ENCODE data around the gene CLEC14A. TPM values are rescaled to one million over a fixed set of nuclear protein-coding genes. Genes with fewer than 3 reads are reported as not detected.

Gene CLEC14A
- total and polyA plus RNA-seq, 7 experiments from 2014 or later: not detected

GRCh38 chr14:38233218-38233617, 22.7 kb downstream of the CLEC14A start:
- no peaks in the 10 kb centered on the region for H3K4me1 ChIP-seq (ENCODE audit: control insufficient read depth in 2 of 2, insufficient read depth in 2 of 2, low read length in 2 of 2)
- H3K27me3 ChIP-seq (ENCODE audit: control insufficient read depth in 2 of 2, insufficient read depth in 2 of 2, low read length in 2 of 2): no peaks in the 10 kb centered on the region
- H3K9me3 ChIP-seq (ENCODE audit: control insufficient read depth in 2 of 3, low read length in 3 of 3): no peaks in the 10 kb centered on the region
- no peak overlapping the region for H3K27ac Mint-ChIP-seq
- H3K4me3 ChIP-seq (ENCODE audit: low read length): no peak overlapping the region
- intact Hi-C loops (cut with micrococcal nuclease): no loop called here
- H3K36me3 ChIP-seq (ENCODE audit: control insufficient read depth in 2 of 3, insufficient read depth in 3 of 3, low read length in 3 of 3): no peaks in the 10 kb centered on the region
- no peaks in the 10 kb centered on the region for H3K36me3 Mint-ChIP-seq
- DNase-seq (no peak), ATAC-seq (no peak)
- no peaks in the 10 kb centered on the region for H3K4me1 Mint-ChIP-seq
- ChIA-PET CTCF (interaction anchor here (0.6 kb wide), 1 partner anchor 471 kb away, joined by 3 read pairs; no protein-coding TSS in a partner anchor), POLR2A (no interaction called here)
- H3K9me3 Mint-ChIP-seq: peaks cover 0 to 3% (median 0%) of the 10 kb centered on the region in 11 donors
- H3K27me3 Mint-ChIP-seq: peaks cover 0 to 7% (median 0%) of the 10 kb centered on the region in 5 donors
- H3K4me3 Mint-ChIP-seq: no peak overlapping the region
- H3K27ac ChIP-seq (ENCODE audit: low read depth, low read length): no peak overlapping the region

GRCh38 chr14:38226366-38226765, 29.5 kb downstream of the CLEC14A start:
- Histone ChIP-seq H3K4me1 (ENCODE audit: control insufficient read depth in 2 of 2, insufficient read depth in 2 of 2, low read length in 2 of 2) (no peaks in the 10 kb centered on the region), H3K36me3 (ENCODE audit: control insufficient read depth in 2 of 3, insufficient read depth in 3 of 3, low read length in 3 of 3) (no peaks in the 10 kb centered on the region), H3K9me3 (ENCODE audit: control insufficient read depth in 2 of 3, low read length in 3 of 3) (no peaks in the 10 kb centered on the region), H3K27me3 (ENCODE audit: control insufficient read depth in 2 of 2, insufficient read depth in 2 of 2, low read length in 2 of 2) (no peaks in the 10 kb centered on the region), H3K27ac (ENCODE audit: low read depth, low read length) (no peak overlapping the region), H3K4me3 (ENCODE audit: low read length) (no peak overlapping the region)
- ChIA-PET POLR2A (no interaction called here), CTCF (no interaction called here)
- ATAC-seq (no peak), DNase-seq (no peak)
- H3K27me3 Mint-ChIP-seq: peaks cover 0 to 6% (median 4%) of the 10 kb centered on the region in 5 donors
- intact Hi-C loops (cut with micrococcal nuclease): no loop called here
- no peak overlapping the region for H3K4me3 Mint-ChIP-seq
- no peaks in the 10 kb centered on the region for H3K36me3 Mint-ChIP-seq
- H3K27ac Mint-ChIP-seq: no peak overlapping the region
- no peaks in the 10 kb centered on the region for H3K4me1 Mint-ChIP-seq
- H3K9me3 Mint-ChIP-seq: peaks cover 0 to 3% (median 0%) of the 10 kb centered on the region in 11 donors

GRCh38 chr14:38225946-38226345, 29.9 kb downstream of the CLEC14A start:
- intact Hi-C loops (cut with micrococcal nuclease): no loop called here
- CTCF ChIA-PET: no interaction called here
- peaks cover 0 to 5% (median 3%) of the 10 kb centered on the region in 5 donors for H3K27me3 Mint-ChIP-seq
- H3K36me3 Mint-ChIP-seq: no peaks in the 10 kb centered on the region
- no peak overlapping the region for H3K4me3 Mint-ChIP-seq
- H3K4me1 ChIP-seq (ENCODE audit: control insufficient read depth in 2 of 2, insufficient read depth in 2 of 2, low read length in 2 of 2): no peaks in the 10 kb centered on the region
- ATAC-seq (no peak), DNase-seq (no peak)
- no peaks in the 10 kb centered on the region for H3K27me3 ChIP-seq (ENCODE audit: control insufficient read depth in 2 of 2, insufficient read depth in 2 of 2, low read length in 2 of 2)
- POLR2A ChIA-PET: no interaction called here
- no peak overlapping the region for H3K27ac Mint-ChIP-seq
- H3K36me3 ChIP-seq (ENCODE audit: control insufficient read depth in 2 of 3, insufficient read depth in 3 of 3, low read length in 3 of 3): no peaks in the 10 kb centered on the region
- H3K4me3 ChIP-seq (ENCODE audit: low read length): no peak overlapping the region
- H3K27ac ChIP-seq (ENCODE audit: low read depth, low read length): no peak overlapping the region
- no peaks in the 10 kb centered on the region for H3K9me3 ChIP-seq (ENCODE audit: control insufficient read depth in 2 of 3, low read length in 3 of 3)
- peaks cover 0 to 3% (median 0%) of the 10 kb centered on the region in 11 donors for H3K9me3 Mint-ChIP-seq
- no peaks in the 10 kb centered on the region for H3K4me1 Mint-ChIP-seq

GRCh38 chr14:38224338-38224737, 31.6 kb downstream of the CLEC14A start:
- peaks cover 0 to 5% (median 4%) of the 10 kb centered on the region in 5 donors for H3K27me3 Mint-ChIP-seq
- Histone ChIP-seq H3K4me1 (ENCODE audit: control insufficient read depth in 2 of 2, insufficient read depth in 2 of 2, low read length in 2 of 2) (no peaks in the 10 kb centered on the region), H3K27ac (ENCODE audit: low read depth, low read length) (no peak overlapping the region), H3K27me3 (ENCODE audit: control insufficient read depth in 2 of 2, insufficient read depth in 2 of 2, low read length in 2 of 2) (no peaks in the 10 kb centered on the region), H3K4me3 (ENCODE audit: low read length) (no peak overlapping the region), H3K36me3 (ENCODE audit: control insufficient read depth in 2 of 3, insufficient read depth in 3 of 3, low read length in 3 of 3) (no peaks in the 10 kb centered on the region), H3K9me3 (ENCODE audit: control insufficient read depth in 2 of 3, low read length in 3 of 3) (no peaks in the 10 kb centered on the region)
- ATAC-seq: no peak
- no peak for DNase-seq
- no peaks in the 10 kb centered on the region for H3K4me1 Mint-ChIP-seq
- CTCF ChIA-PET: no interaction called here
- H3K27ac Mint-ChIP-seq: no peak overlapping the region
- no peaks in the 10 kb centered on the region for H3K36me3 Mint-ChIP-seq
- peaks cover 0 to 4% (median 0%) of the 10 kb centered on the region in 11 donors for H3K9me3 Mint-ChIP-seq
- no peak overlapping the region for H3K4me3 Mint-ChIP-seq
- intact Hi-C loops (cut with micrococcal nuclease): no loop called here
- POLR2A ChIA-PET: interaction anchor here (0.6 kb wide), 1 partner anchor 12 kb away, joined by 3 read pairs; no protein-coding TSS in a partner anchor

GRCh38 chr14:38221077-38221476, 34.8 kb downstream of the CLEC14A start:
- DNase-seq (no peak), ATAC-seq (no peak)
- H3K4me3 ChIP-seq (ENCODE audit: low read length): no peak overlapping the region
- H3K27me3 Mint-ChIP-seq: peaks cover 2 to 11% (median 4%) of the 10 kb centered on the region in 5 donors
- no peaks in the 10 kb centered on the region for H3K4me1 ChIP-seq (ENCODE audit: control insufficient read depth in 2 of 2, insufficient read depth in 2 of 2, low read length in 2 of 2)
- H3K9me3 Mint-ChIP-seq: peaks cover 0 to 4% (median 0%) of the 10 kb centered on the region in 11 donors
- no peak overlapping the region for H3K27ac Mint-ChIP-seq
- no peaks in the 10 kb centered on the region for H3K36me3 Mint-ChIP-seq
- H3K27ac ChIP-seq (ENCODE audit: low read depth, low read length): no peak overlapping the region
- POLR2A ChIA-PET: no interaction called here
- intact Hi-C loops (cut with micrococcal nuclease): no loop called here
- H3K27me3 ChIP-seq (ENCODE audit: control insufficient read depth in 2 of 2, insufficient read depth in 2 of 2, low read length in 2 of 2): no peaks in the 10 kb centered on the region
- no peaks in the 10 kb centered on the region for H3K9me3 ChIP-seq (ENCODE audit: control insufficient read depth in 2 of 3, low read length in 3 of 3)
- no peak overlapping the region for H3K4me3 Mint-ChIP-seq
- CTCF ChIA-PET: no interaction called here
- no peaks in the 10 kb centered on the region for H3K36me3 ChIP-seq (ENCODE audit: control insufficient read depth in 2 of 3, insufficient read depth in 3 of 3, low read length in 3 of 3)
- no peaks in the 10 kb centered on the region for H3K4me1 Mint-ChIP-seq

- DNase-seq (no peak), ATAC-seq (no peak)
- POLR2A ChIA-PET: no interaction called here
- Histone ChIP-seq H3K4me1 (ENCODE audit: control insufficient read depth in 2 of 2, insufficient read depth in 2 of 2, low read length in 2 of 2) (no peaks in the 10 kb centered on the region), H3K9me3 (ENCODE audit: control insufficient read depth in 2 of 3, low read length in 3 of 3) (no peaks in the 10 kb centered on the region), H3K4me3 (ENCODE audit: low read length) (no peak overlapping the region), H3K27me3 (ENCODE audit: control insufficient read depth in 2 of 2, insufficient read depth in 2 of 2, low read length in 2 of 2) (no peaks in the 10 kb centered on the region), H3K36me3 (ENCODE audit: control insufficient read depth in 2 of 3, insufficient read depth in 3 of 3, low read length in 3 of 3) (no peaks in the 10 kb centered on the region), H3K27ac (ENCODE audit: low read depth, low read length) (no peak overlapping the region)
- no peaks in the 10 kb centered on the region for H3K4me1 Mint-ChIP-seq
- CTCF ChIA-PET: no interaction called here
- H3K4me3 Mint-ChIP-seq: no peak overlapping the region
- intact Hi-C loops (cut with micrococcal nuclease): no loop called here
- H3K9me3 Mint-ChIP-seq: peaks cover 0 to 4% (median 0%) of the 10 kb centered on the region in 11 donors
- H3K36me3 Mint-ChIP-seq: no peaks in the 10 kb centered on the region
- no peak overlapping the region for H3K27ac Mint-ChIP-seq
- H3K27me3 Mint-ChIP-seq: peaks cover 4 to 29% (median 21%) of the 10 kb centered on the region in 5 donors
Observed at GRCh38 chr14:38217553-38217952, 38.3 kb downstream of the CLEC14A start.

GRCh38 chr14:38213001-38213400, 42.9 kb downstream of the CLEC14A start:
- H3K27me3 ChIP-seq (ENCODE audit: control insufficient read depth in 2 of 2, insufficient read depth in 2 of 2, low read length in 2 of 2): peaks cover 3 to 7% of the 10 kb centered on the region in 2 donors
- ATAC-seq (no peak), DNase-seq (no peak)
- ChIA-PET POLR2A (no interaction called here), CTCF (no interaction called here)
- H3K4me3 Mint-ChIP-seq: no peak overlapping the region
- H3K4me1 Mint-ChIP-seq: peaks cover 3 to 35% (median 28%) of the 10 kb centered on the region in 7 donors
- H3K36me3 Mint-ChIP-seq: peaks cover 0 to 11% (median 0%) of the 10 kb centered on the region in 5 donors
- no peak overlapping the region for H3K27ac ChIP-seq (ENCODE audit: low read depth, low read length)
- intact Hi-C loops (cut with micrococcal nuclease): no loop called here
- peaks cover 0 to 3% (median 0%) of the 10 kb centered on the region in 11 donors for H3K9me3 Mint-ChIP-seq
- H3K27me3 Mint-ChIP-seq: peaks cover 35 to 65% (median 59%) of the 10 kb centered on the region in 5 donors
- H3K27ac Mint-ChIP-seq: no peak overlapping the region
- no peak overlapping the region for H3K4me3 ChIP-seq (ENCODE audit: low read length)
- H3K36me3 ChIP-seq (ENCODE audit: control insufficient read depth in 2 of 3, insufficient read depth in 3 of 3, low read length in 3 of 3): no peaks in the 10 kb centered on the region
- H3K9me3 ChIP-seq (ENCODE audit: control insufficient read depth in 2 of 3, low read length in 3 of 3): no peaks in the 10 kb centered on the region
- H3K4me1 ChIP-seq (ENCODE audit: control insufficient read depth in 2 of 2, insufficient read depth in 2 of 2, low read length in 2 of 2): peaks cover 0 to 6% of the 10 kb centered on the region in 2 donors
